KMS-11 (cell line): ENCODE data around the gene KRT79.

ENCODE experiments used
- H2AFZ ChIP-seq: fragments of 200-600 bp; sonication (generic); 2 replicates; pipeline ENCODE4 v1.6.1; 2016; ENCODE audit warnings: antibody characterized with exemption, mixed run types, low read depth
- H3K27ac ChIP-seq: fragments of 200-600 bp; sonication (generic); 2 replicates; pipeline ENCODE4 v1.6.1; 2016; ENCODE audit warnings: mild to moderate bottlenecking, mixed run types
- H3K27me3 ChIP-seq: fragments of 200-600 bp; sonication (generic); 2 replicates; pipeline ENCODE4 v1.6.1; 2017; ENCODE audit warnings: mild to moderate bottlenecking, low read depth, mixed run types, moderate library complexity; ENCODE audit not compliant: insufficient read depth
- H3K36me3 ChIP-seq: fragments of 200-600 bp; sonication (generic); 2 replicates; pipeline ENCODE4 v1.6.1; 2017; ENCODE audit warnings: mild to moderate bottlenecking, mixed run types; ENCODE audit not compliant: insufficient read depth
- H3K4me1 ChIP-seq: fragments of 200-600 bp; sonication (generic); 2 replicates; pipeline ENCODE4 v1.6.1; 2016; ENCODE audit warnings: mild to moderate bottlenecking, low read depth, mixed run types; ENCODE audit not compliant: poor library complexity, severe bottlenecking
- H3K4me2 ChIP-seq: fragments of 200-600 bp; sonication (generic); 2 replicates; pipeline ENCODE4 v1.7.0; 2016; ENCODE audit warnings: mild to moderate bottlenecking, mixed run types
- H3K4me3 ChIP-seq: fragments of 200-600 bp; sonication (generic); IDR thresholded peaks from 2 replicates; pipeline ENCODE4 v1.6.1; 2017; ENCODE audit warnings: low read depth, low read length, mixed read lengths; ENCODE audit not compliant: insufficient read depth
- H3K79me2 ChIP-seq: fragments of 200-600 bp; sonication (generic); 2 replicates; pipeline ENCODE4 v1.6.1; 2016; ENCODE audit warnings: low read depth, mixed run types; ENCODE audit not compliant: insufficient read depth
- H3K9ac ChIP-seq: fragments of 200-600 bp; sonication (generic); 2 replicates; pipeline ENCODE4 v1.6.1; 2016; ENCODE audit warnings: mild to moderate bottlenecking, mixed run types
- H4K20me1 ChIP-seq: fragments of 200-600 bp; sonication (generic); 2 replicates; pipeline ENCODE4 v1.6.1; 2016; ENCODE audit warnings: mild to moderate bottlenecking, mixed run types; ENCODE audit not compliant: insufficient read depth
- TF ChIP-seq, protein P1 (sequence below): fragments of 200-600 bp; sonication (generic); conservative IDR thresholded peaks from 2 replicates; pipeline ENCODE4 v1.6.1; 2017; ENCODE audit warnings: low read depth, mild to moderate bottlenecking, antibody characterized with exemption, low read length, moderate library complexity, mixed read lengths

The KRT79 gene

DNA sequence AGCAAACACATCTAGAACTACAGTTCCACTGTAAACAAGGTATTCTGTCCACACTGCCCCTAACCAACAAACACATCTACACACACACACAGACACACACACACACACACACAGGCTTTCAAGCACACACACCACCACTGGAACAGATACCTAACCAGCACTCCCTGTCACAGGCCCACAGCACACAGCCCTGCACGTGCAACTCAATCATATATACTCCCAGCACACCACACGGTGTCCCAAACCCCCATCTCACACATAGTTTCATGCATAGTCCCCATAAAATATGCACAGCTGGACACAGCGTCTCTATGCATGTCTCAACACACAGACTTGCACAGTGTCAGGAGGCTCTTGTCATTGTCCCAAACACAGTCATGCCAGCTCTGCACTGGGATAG is 43.1 kb upstream of the KRT79 start:
- TF ChIP-seq, protein P1, sequence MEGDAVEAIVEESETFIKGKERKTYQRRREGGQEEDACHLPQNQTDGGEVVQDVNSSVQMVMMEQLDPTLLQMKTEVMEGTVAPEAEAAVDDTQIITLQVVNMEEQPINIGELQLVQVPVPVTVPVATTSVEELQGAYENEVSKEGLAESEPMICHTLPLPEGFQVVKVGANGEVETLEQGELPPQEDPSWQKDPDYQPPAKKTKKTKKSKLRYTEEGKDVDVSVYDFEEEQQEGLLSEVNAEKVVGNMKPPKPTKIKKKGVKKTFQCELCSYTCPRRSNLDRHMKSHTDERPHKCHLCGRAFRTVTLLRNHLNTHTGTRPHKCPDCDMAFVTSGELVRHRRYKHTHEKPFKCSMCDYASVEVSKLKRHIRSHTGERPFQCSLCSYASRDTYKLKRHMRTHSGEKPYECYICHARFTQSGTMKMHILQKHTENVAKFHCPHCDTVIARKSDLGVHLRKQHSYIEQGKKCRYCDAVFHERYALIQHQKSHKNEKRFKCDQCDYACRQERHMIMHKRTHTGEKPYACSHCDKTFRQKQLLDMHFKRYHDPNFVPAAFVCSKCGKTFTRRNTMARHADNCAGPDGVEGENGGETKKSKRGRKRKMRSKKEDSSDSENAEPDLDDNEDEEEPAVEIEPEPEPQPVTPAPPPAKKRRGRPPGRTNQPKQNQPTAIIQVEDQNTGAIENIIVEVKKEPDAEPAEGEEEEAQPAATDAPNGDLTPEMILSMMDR, result no peak
- no peak overlapping the region for H3K27ac ChIP-seq
- H3K27me3 ChIP-seq, result no peaks in the 10 kb centered on the region
- no peak overlapping the region for H2AFZ ChIP-seq
- H3K36me3 ChIP-seq, result no peaks in the 10 kb centered on the region
- H3K4me2 ChIP-seq, result no peak overlapping the region
- H4K20me1 ChIP-seq, result no peaks in the 10 kb centered on the region
- peaks cover 46% of the 10 kb centered on the region for H3K4me1 ChIP-seq
- no peaks in the 10 kb centered on the region for H3K79me2 ChIP-seq
- H3K4me3 ChIP-seq, result no peak overlapping the region
- H3K9ac ChIP-seq, result no peak overlapping the region

DNA sequence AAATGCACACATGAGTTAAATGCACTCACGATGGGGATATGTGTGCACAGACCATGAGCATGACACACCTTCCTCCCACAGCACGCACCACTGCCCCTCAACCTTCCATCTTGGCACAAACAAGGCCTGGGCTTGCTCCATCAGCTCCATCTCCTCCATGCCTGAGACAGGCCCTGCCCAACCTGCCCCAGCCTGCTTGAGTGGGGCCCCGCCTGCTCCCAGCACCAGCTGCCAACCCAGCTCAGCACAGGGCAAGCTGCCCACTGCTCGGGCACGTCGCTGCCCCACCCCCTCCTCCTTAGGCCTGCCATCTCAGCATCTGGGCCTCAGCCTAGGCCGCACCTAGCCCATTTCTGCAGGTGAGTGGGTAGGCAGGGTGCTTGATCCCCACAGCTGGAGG is 42.3 kb upstream of the KRT79 start:
- no peak overlapping the region for H3K4me2 ChIP-seq
- no peak overlapping the region for H3K9ac ChIP-seq
- no peaks in the 10 kb centered on the region for H3K36me3 ChIP-seq
- H3K27me3 ChIP-seq, result no peaks in the 10 kb centered on the region
- H3K79me2 ChIP-seq, result no peaks in the 10 kb centered on the region
- H3K4me1 ChIP-seq, result peaks cover 46% of the 10 kb centered on the region
- H3K27ac ChIP-seq, result no peak overlapping the region
- H2AFZ ChIP-seq, result no peak overlapping the region
- H4K20me1 ChIP-seq, result no peaks in the 10 kb centered on the region
- TF ChIP-seq, protein P1, result no peak
- H3K4me3 ChIP-seq, result no peak overlapping the region

DNA sequence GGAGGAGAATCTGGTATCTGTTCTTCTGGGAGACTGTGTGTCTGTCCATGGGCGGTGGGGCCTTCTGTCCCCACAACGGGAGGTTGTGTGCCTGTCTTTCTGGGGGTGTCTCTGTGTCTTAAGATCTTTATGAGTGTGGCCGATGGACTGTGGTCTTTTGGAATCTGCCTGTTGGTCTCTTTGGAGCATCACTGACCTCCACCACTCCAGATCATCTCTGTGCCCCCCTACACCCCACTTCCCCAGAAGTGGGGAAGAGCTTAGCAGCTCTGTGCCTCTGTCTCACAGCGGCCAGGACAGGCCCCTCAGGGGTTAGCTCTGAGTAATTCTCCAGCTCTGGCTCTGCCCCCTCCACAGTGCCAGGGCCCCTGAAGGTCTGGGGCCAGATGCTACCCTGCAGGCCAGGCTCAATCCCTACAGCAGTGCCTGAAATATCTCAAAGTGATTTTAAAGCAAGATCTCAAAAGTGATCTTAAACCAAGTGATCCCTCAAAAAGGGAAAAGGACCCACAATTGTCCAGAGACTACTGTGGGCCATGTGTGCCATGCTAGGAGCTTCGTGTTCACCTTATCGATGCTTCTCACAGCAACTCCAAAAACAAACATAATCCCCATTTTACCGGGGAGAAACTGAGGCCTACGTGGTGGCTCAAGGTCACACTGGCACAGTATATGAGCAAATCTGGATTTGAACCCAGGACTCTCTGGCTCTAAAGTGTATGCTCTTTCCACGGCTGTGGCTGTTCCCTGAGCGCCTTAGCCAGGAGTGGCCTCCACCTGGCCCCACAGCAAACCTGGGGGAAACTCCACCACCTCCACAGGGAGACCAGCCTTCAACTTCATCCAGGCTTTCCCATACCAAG is 40.7 kb upstream of the KRT79 start:
- H3K9ac ChIP-seq, result peak overlapping the region; percentile 99
- no peak overlapping the region for H3K4me3 ChIP-seq
- peak overlapping the region; percentile 90 for H2AFZ ChIP-seq
- no peaks in the 10 kb centered on the region for H3K36me3 ChIP-seq
- no peaks in the 10 kb centered on the region for H3K27me3 ChIP-seq
- peak overlapping the region; percentile 87 for H3K4me2 ChIP-seq
- H3K79me2 ChIP-seq, result no peaks in the 10 kb centered on the region
- H3K27ac ChIP-seq, result peak overlapping the region; percentile 29; the same call in 1 of the 2 replicates
- TF ChIP-seq, protein P1, result no peak
- H4K20me1 ChIP-seq, result no peaks in the 10 kb centered on the region
- H3K4me1 ChIP-seq, result peaks cover 53% of the 10 kb centered on the region

DNA sequence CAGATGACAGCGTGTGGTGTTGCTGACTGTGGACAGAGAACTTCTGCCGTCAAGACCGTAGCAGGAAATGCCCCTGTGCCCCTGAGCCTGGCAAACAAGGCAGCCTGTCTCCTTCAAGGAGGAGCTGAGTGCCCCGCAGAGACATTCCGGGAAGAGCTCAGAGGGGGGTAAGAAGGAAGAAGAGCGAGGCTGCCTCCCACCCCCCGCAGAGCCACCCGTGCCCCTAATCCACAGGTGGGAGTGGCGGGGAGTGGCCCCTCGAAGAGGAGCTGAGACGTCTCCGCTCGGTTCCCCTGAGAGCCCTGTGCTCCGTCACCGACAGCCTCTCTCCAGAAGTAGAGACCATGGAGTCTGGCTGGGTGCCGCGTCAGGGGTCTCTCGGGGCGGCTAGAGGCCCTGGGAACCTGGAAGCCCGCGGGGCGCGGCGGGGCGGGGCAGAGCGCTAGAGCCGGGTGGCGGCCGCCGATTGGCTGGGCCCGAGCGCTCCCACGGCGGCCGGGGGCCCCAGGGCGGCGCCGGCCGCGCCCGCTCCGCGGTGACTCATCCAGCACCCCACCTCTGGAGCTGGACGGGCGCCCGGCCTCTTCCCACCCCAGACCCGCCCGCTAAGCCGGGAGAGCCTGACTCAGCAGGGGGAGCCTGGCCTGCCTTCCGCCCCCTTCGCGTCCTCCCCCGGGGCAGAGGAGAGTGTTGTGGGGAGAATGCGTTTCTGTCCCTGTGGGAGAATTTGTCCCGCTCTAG is 39.9 kb upstream of the KRT79 start:
- H3K36me3 ChIP-seq, result no peaks in the 10 kb centered on the region
- peak overlapping the region; percentile 90 for H2AFZ ChIP-seq
- H3K4me1 ChIP-seq, result peaks cover 48% of the 10 kb centered on the region
- H3K9ac ChIP-seq, result peak overlapping the region; percentile 99
- H3K27ac ChIP-seq, result peak overlapping the region; percentile 71
- TF ChIP-seq, protein P1, result no peak
- no peak overlapping the region for H3K4me3 ChIP-seq
- H3K4me2 ChIP-seq, result peak overlapping the region; percentile 87
- no peaks in the 10 kb centered on the region for H3K79me2 ChIP-seq
- no peaks in the 10 kb centered on the region for H3K27me3 ChIP-seq
- no peaks in the 10 kb centered on the region for H4K20me1 ChIP-seq
